Neural cell (in vitro differentiated cells): Measurements from ENCODE around the gene IDUA.

Experiments
- CTCF ChIP-seq: fragments of 450-650 bp; IDR thresholded peaks from 2 replicates; pipeline ENCODE4 v1.5.1; 2014; ENCODE audit warnings: antibody characterized with exemption, mild to moderate bottlenecking, moderate library complexity; ENCODE audit not compliant: poor library complexity, severe bottlenecking
- EP300 ChIP-seq: fragments of 450-650 bp; conservative IDR thresholded peaks from 2 replicates; pipeline ENCODE4 v1.6.1; 2014; ENCODE audit warnings: antibody characterized with exemption, mild to moderate bottlenecking, moderate library complexity; ENCODE audit not compliant: poor library complexity, severe bottlenecking
- EZH2 ChIP-seq: fragments of 200-600, 300-800 bp; shearing (Covaris generic), sonication (generic); IDR thresholded peaks from 2 replicates; pipeline ENCODE4 v1.6.1; 2014; ENCODE audit warnings: antibody characterized with exemption, low read length, borderline replicate concordance, mild to moderate bottlenecking; ENCODE audit not compliant: insufficient read depth, poor library complexity, severe bottlenecking
- MXI1 ChIP-seq: fragments of 450-650 bp; conservative IDR thresholded peaks from 2 replicates; pipeline ENCODE4 v1.6.1; 2014; ENCODE audit warnings: antibody characterized with exemption, mild to moderate bottlenecking; ENCODE audit not compliant: poor library complexity, severe bottlenecking
- POLR2AphosphoS5 ChIP-seq: IDR thresholded peaks from 2 replicates; pipeline ENCODE4 v1.6.1; 2012
- REST ChIP-seq: IDR thresholded peaks from 2 replicates; pipeline ENCODE4 v1.6.1; 2012; ENCODE audit warnings: borderline replicate concordance
- SMC3 ChIP-seq: fragments of 450-650 bp; conservative IDR thresholded peaks from 2 replicates; pipeline ENCODE4 v1.6.1; 2014; ENCODE audit warnings: antibody characterized with exemption, mild to moderate bottlenecking, moderate library complexity; ENCODE audit not compliant: poor library complexity

- TF ChIP-seq POLR2AphosphoS5 (no peak), CTCF (no peak), EP300 (no peak), MXI1 (no peak), SMC3 (no peak), EZH2 (no peak), REST (no peak)
These were observed 19.4 kb upstream of the IDUA start for GRCh38 chr4:967113-968104.
